Measurements from ENCODE around the gene LINGO3.

Gene LINGO3

DNA sequence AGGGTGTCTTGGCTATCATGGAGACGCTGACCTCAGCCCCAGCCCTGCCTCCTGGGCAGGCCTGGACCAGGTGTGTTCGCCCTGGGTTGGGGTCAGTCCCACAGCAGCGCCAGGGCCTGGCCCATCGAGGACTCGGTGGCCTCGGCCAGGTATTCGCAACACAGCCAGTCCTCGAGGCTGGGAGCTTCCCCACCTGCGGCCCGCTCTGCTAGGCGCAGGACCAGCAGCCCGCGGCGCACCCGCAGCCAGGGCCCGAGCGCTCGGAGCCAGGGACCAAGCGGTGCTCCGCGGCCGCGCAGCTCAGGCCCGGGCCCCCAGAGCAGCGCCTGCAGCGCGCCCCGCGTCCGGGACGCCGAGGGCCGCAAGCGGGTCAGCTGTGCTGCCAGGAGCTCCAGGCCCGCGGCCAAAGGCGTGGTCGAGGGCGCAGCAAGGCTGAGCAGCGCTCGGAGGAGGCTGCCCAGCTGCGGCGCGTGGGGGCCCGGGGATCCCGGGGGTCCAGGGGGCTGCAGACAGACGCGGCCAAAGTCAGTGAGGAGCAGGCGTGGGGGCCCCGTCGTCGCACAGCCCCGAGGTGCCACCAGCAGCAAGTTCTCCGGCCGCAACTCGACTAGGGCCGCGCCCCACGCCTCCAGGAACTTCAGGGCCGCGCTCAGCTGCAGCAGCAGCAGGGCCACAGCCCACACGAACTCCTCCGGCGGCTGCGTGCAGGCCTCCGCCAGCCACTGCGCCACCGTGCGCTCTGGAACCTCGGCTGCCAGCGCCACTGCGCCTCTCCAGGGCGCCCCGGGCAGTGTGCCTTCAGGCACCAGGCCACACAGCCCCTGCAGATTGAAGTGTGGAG is 32.1 kb downstream of the LINGO3 start:
- Mint-ChIP-seq H3K36me3 (peaks cover 46% of the 10 kb centered on the region), H3K4me1 (peaks cover 60% of the 10 kb centered on the region), H3K4me3 (no peak overlapping the region), H3K27ac (peak overlapping the region; percentile 65), H3K9me3 (no peaks in the 10 kb centered on the region), H3K27me3 (no peaks in the 10 kb centered on the region)
- no peak for ATAC-seq

GRCh38 chr19:2274931-2275535 is 32.9 kb downstream of the LINGO3 start:
- H3K27me3 Mint-ChIP-seq, result no peaks in the 10 kb centered on the region
- ATAC-seq, result no peak
- no peaks in the 10 kb centered on the region for H3K9me3 Mint-ChIP-seq
- H3K4me3 Mint-ChIP-seq, result peak overlapping the region; percentile 22
- peak overlapping the region; percentile 65 for H3K27ac Mint-ChIP-seq
- peaks cover 52% of the 10 kb centered on the region for H3K4me1 Mint-ChIP-seq
- H3K36me3 Mint-ChIP-seq, result peaks cover 52% of the 10 kb centered on the region

GRCh38 chr19:2274185-2274711 is 33.7 kb downstream of the LINGO3 start:
- Mint-ChIP-seq H3K4me3 (peak overlapping the region; percentile 94), H3K4me1 (peaks cover 52% of the 10 kb centered on the region), H3K9me3 (no peaks in the 10 kb centered on the region), H3K27ac (peak overlapping the region; percentile 97), H3K36me3 (peaks cover 60% of the 10 kb centered on the region), H3K27me3 (no peaks in the 10 kb centered on the region)
- no peak for ATAC-seq

GRCh38 chr19:2273356-2274184 is 34.4 kb downstream of the LINGO3 start:
- peaks cover 45% of the 10 kb centered on the region for H3K4me1 Mint-ChIP-seq

DNA sequence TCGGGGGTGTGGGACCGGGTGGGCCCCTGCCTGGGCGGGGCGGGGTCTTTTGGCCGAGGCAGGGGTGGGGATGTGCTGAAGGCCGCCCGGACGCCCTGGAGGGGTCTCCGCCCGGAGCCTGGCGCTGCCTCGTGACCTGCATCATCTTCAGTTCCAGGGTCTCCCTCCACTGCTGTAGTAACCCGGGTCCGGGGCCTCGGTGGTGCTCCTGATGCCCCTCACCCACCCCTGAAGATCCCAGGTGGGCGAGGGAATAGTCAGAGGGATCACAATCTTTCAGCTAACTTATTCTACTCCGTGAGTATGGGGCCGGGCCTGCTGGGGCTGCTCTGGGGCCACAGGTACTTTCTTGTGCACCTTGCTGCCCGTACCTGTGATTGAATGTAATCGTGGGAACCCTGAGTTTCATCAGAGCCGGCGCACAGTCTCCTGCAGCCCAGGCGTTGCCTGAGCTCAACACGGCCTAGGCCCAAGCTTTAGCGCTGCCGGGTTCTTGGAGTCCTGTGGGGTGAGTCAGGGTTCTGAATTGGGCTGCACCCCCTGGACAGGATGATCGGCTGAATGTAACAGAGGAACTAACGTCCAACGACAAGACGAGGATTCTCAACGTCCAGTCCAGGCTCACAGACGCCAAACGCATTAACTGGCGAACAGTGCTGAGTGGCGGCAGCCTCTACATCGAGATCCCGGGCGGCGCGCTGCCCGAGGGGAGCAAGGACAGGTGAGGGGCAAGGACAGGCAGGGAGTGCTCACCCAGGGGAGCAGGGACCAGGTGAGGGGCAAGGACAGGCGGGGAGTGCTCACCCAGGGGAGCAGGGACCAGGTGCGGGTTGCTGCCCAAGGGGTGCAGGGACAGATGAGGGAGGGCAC is 36.5 kb downstream of the LINGO3 start:
- peaks cover 56% of the 10 kb centered on the region for H3K4me1 Mint-ChIP-seq
- H3K27ac Mint-ChIP-seq, result peak overlapping the region; percentile 97
- no peaks in the 10 kb centered on the region for H3K27me3 Mint-ChIP-seq
- no peaks in the 10 kb centered on the region for H3K9me3 Mint-ChIP-seq
- H3K36me3 Mint-ChIP-seq, result peaks cover 54% of the 10 kb centered on the region
- ATAC-seq, result no peak
- peak overlapping the region; percentile 94 for H3K4me3 Mint-ChIP-seq

More at GRCh38 chr19:2273356-2274184, 34.4 kb downstream of the LINGO3 start:
- H3K9me3 Mint-ChIP-seq, result no peaks in the 10 kb centered on the region
- peak overlapping the region; percentile 97 for H3K27ac Mint-ChIP-seq
- peak; percentile 59 for ATAC-seq
- H3K36me3 Mint-ChIP-seq, result peaks cover 61% of the 10 kb centered on the region
- peak overlapping the region; percentile 94 for H3K4me3 Mint-ChIP-seq
- no peaks in the 10 kb centered on the region for H3K27me3 Mint-ChIP-seq

GRCh38 chr19:2270423-2271233 is 37.3 kb downstream of the LINGO3 start:
- peaks cover 64% of the 10 kb centered on the region for H3K4me1 Mint-ChIP-seq
- H3K4me3 Mint-ChIP-seq, result peak overlapping the region; percentile 94
- no peaks in the 10 kb centered on the region for H3K9me3 Mint-ChIP-seq
- no peaks in the 10 kb centered on the region for H3K27me3 Mint-ChIP-seq
- peaks cover 54% of the 10 kb centered on the region for H3K36me3 Mint-ChIP-seq
- ATAC-seq, result peak; percentile 63
- peak overlapping the region; percentile 97 for H3K27ac Mint-ChIP-seq

GRCh38 chr19:2270157-2270422 is 37.9 kb downstream of the LINGO3 start:
- Mint-ChIP-seq H3K36me3 (peaks cover 51% of the 10 kb centered on the region), H3K27ac (peak overlapping the region; percentile 97), H3K4me1 (peaks cover 61% of the 10 kb centered on the region)

GRCh38 chr19:2269244-2270156 is 38.5 kb downstream of the LINGO3 start:
- Mint-ChIP-seq H3K27ac (peak overlapping the region; percentile 97), H3K9me3 (no peaks in the 10 kb centered on the region), H3K27me3 (no peaks in the 10 kb centered on the region), H3K4me1 (peaks cover 55% of the 10 kb centered on the region), H3K4me3 (peak overlapping the region; percentile 94), H3K36me3 (peaks cover 48% of the 10 kb centered on the region)
- peak; percentile 78 for ATAC-seq

More at GRCh38 chr19:2270157-2270422, 37.9 kb downstream of the LINGO3 start:
- no peaks in the 10 kb centered on the region for H3K9me3 Mint-ChIP-seq
- no peaks in the 10 kb centered on the region for H3K27me3 Mint-ChIP-seq
- no peak for ATAC-seq
- peak overlapping the region; percentile 94 for H3K4me3 Mint-ChIP-seq

- peaks cover 48% of the 10 kb centered on the region for H3K4me1 Mint-ChIP-seq
- H3K4me3 Mint-ChIP-seq, result peak overlapping the region; percentile 94
- ATAC-seq, result no peak
- no peaks in the 10 kb centered on the region for H3K27me3 Mint-ChIP-seq
- H3K27ac Mint-ChIP-seq, result peak overlapping the region; percentile 97
- H3K36me3 Mint-ChIP-seq, result peaks cover 41% of the 10 kb centered on the region
- no peaks in the 10 kb centered on the region for H3K9me3 Mint-ChIP-seq
Observed at GRCh38 chr19:2268861-2269243, 39.1 kb downstream of the LINGO3 start.

- peak overlapping the region; percentile 97 for H3K27ac Mint-ChIP-seq
Observed at GRCh38 chr19:2268480-2268830, 39.5 kb downstream of the LINGO3 start.

GRCh38 chr19:2266183-2266993 is 41.6 kb downstream of the LINGO3 start:
- Mint-ChIP-seq H3K36me3 (peaks cover 21% of the 10 kb centered on the region), H3K4me1 (peaks cover 32% of the 10 kb centered on the region), H3K4me3 (peak overlapping the region; percentile 49), H3K27ac (peak overlapping the region; percentile 84), H3K9me3 (no peaks in the 10 kb centered on the region), H3K27me3 (no peaks in the 10 kb centered on the region)
- ATAC-seq, result peak; percentile 56

More at GRCh38 chr19:2268480-2268830, 39.5 kb downstream of the LINGO3 start:
- peaks cover 37% of the 10 kb centered on the region for H3K36me3 Mint-ChIP-seq
- peak overlapping the region; percentile 94 for H3K4me3 Mint-ChIP-seq
- H3K4me1 Mint-ChIP-seq, result peaks cover 44% of the 10 kb centered on the region
- no peaks in the 10 kb centered on the region for H3K27me3 Mint-ChIP-seq
- no peak for ATAC-seq
- no peaks in the 10 kb centered on the region for H3K9me3 Mint-ChIP-seq

DNA sequence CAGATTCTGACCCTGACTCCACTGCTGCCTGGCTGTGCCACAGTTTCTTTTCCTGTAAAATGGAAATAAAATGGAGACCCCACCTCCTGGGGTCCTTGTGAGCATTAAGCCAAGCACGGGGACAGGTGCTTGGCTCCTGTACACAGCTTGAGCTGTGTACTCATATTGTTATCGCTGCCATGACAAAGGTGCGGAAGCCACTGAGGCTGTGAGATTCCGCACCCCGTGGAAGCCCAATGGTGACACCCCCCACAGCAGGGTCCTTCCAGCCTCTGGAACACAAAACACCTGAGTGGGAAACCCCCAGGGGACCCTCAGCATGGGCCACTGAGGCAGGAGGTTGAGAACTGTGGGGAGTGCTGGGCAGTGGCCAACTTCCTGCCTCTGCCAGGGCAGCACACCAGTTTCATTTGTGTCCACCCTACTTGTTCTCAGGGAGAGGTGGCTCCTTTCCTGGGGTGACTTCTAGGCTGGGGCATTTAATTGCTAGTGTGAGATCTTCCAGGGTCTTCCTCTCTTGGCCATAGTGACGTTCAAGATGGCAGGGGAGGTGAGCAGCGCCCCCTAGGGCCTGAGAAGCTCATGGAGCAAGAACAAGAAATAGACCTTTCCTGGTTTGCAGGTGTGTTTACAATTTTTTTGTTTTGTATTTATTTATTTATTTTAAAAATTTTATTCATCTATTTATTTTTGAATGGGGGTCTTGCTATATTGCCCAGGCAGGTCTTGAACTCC is 46.3 kb downstream of the LINGO3 start:
- ATAC-seq, result no peak
- Mint-ChIP-seq H3K27ac (peak overlapping the region; percentile 93), H3K27me3 (no peaks in the 10 kb centered on the region), H3K36me3 (no peaks in the 10 kb centered on the region), H3K9me3 (peaks cover 3% of the 10 kb centered on the region), H3K4me1 (peaks cover 51% of the 10 kb centered on the region), H3K4me3 (no peak overlapping the region)
